ENCODE results near the gene DRG1.

Gene DRG1

DNA sequence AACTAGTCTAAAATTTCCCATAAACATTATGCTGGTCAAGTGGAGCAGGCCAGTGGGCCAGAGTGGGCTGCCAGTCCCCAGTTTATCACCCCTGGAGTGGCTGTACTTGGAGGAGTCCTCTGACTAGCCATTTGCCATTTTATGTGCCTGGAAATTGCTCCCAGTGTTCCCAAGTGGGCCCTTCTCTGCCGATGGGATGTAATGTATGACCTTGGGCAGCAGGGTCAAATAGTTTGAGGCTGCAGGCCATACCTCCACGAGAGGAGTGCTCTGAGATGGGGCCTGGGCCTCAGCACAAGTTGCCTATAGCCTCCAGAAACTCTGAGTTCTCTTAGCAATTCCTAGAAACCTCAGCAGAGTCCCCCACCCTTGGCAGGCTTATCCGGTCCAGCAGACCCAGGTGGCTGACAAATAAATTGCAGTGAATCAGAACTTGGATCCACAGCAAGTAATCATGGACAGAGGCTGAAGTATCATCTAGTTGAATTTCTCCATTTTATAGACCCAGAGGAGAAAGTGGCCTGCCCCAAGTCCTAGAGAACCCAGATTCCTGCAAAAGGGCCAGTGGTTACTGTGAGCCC lies 35.4 kb upstream of the DRG1 start:
- TF ChIP-seq TAF1 (IDR thresholded peaks at IDR 0.05; ENCODE audit: borderline replicate concordance, insufficient read depth, low read length) (no peak), FOXP2 (optimal IDR thresholded peaks at IDR 0.05; ENCODE audit: borderline replicate concordance, extremely low read depth, extremely low read length, insufficient read depth) (no peak), REST (IDR thresholded peaks at IDR 0.05; ENCODE audit: insufficient read depth in 1 of 2, low read depth in 2 of 2, low read length in 2 of 2) (no peak), POLR2AphosphoS5 (IDR thresholded peaks at IDR 0.05; ENCODE audit: low read depth, low read length) (no peak), SIN3A (IDR thresholded peaks at IDR 0.05; ENCODE audit: borderline replicate concordance, insufficient read depth, low read length) (no peak)

GRCh38 chr22:31367426-31367825 lies 32.0 kb upstream of the DRG1 start:
- TF ChIP-seq SIN3A (IDR thresholded peaks at IDR 0.05; ENCODE audit: borderline replicate concordance, insufficient read depth, low read length) (no peak), POLR2AphosphoS5 (IDR thresholded peaks at IDR 0.05; ENCODE audit: low read depth, low read length) (no peak), TAF1 (IDR thresholded peaks at IDR 0.05; ENCODE audit: borderline replicate concordance, insufficient read depth, low read length) (no peak), FOXP2 (optimal IDR thresholded peaks at IDR 0.05; ENCODE audit: borderline replicate concordance, extremely low read depth, extremely low read length, insufficient read depth) (no peak), REST (IDR thresholded peaks at IDR 0.05; ENCODE audit: insufficient read depth in 1 of 2, low read depth in 2 of 2, low read length in 2 of 2) (no peak)

DNA sequence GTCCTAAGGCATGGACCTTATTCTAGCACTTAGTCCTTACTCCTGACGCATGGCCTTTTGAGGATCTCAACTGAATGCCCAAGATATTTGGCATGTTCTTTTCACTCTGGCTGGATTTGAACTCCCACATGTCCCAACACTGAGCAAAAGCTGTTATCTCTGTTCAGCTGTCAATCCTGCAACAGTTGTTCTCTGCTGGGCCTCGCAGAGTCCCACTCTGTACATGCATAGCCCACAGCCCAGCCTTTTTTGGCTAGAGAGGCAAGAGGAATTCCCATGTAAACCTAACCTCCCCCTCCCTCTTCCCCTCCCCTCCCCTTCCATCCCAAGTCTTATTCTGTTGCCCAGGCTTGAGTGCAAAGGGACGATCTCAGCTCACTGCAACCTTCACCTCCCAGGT lies 21.8 kb upstream of the DRG1 start:
- TF ChIP-seq TAF1 (IDR thresholded peaks at IDR 0.05; ENCODE audit: borderline replicate concordance, insufficient read depth, low read length) (no peak), FOXP2 (optimal IDR thresholded peaks at IDR 0.05; ENCODE audit: borderline replicate concordance, extremely low read depth, extremely low read length, insufficient read depth) (no peak), SIN3A (IDR thresholded peaks at IDR 0.05; ENCODE audit: borderline replicate concordance, insufficient read depth, low read length) (no peak), POLR2AphosphoS5 (IDR thresholded peaks at IDR 0.05; ENCODE audit: low read depth, low read length) (no peak), REST (IDR thresholded peaks at IDR 0.05; ENCODE audit: insufficient read depth in 1 of 2, low read depth in 2 of 2, low read length in 2 of 2) (no peak)

GRCh38 chr22:31378123-31378522 lies 21.3 kb upstream of the DRG1 start:
- TF ChIP-seq FOXP2 (optimal IDR thresholded peaks at IDR 0.05; ENCODE audit: borderline replicate concordance, extremely low read depth, extremely low read length, insufficient read depth) (no peak), TAF1 (IDR thresholded peaks at IDR 0.05; ENCODE audit: borderline replicate concordance, insufficient read depth, low read length) (no peak), REST (IDR thresholded peaks at IDR 0.05; ENCODE audit: insufficient read depth in 1 of 2, low read depth in 2 of 2, low read length in 2 of 2) (no peak), POLR2AphosphoS5 (IDR thresholded peaks at IDR 0.05; ENCODE audit: low read depth, low read length) (no peak), SIN3A (IDR thresholded peaks at IDR 0.05; ENCODE audit: borderline replicate concordance, insufficient read depth, low read length) (no peak)

Data from PFSK-1 (cell line).